Thyroid gland (tissue), 4 donors: Measurements from ENCODE around the gene LILRA2.

Experiments
- POLR2A ChIP-seq, 2 donors: fragments of 450-650 bp; IDR thresholded peaks; one replicate each; pipeline ENCODE4 v1.6.1; 2017; ENCODE audit warnings: antibody characterized with exemption in 2 of 2, mild to moderate bottlenecking in 2 of 2, moderate library complexity in 1 of 2
- TF ChIP-seq, protein P1 (sequence below), 6 experiments: fragments of 200-600 bp in 3 of 6; fragments of 450-650 bp in 3 of 6; sonication (generic) in 3 of 6; IDR thresholded peaks; one replicate each; pipeline ENCODE4 v1.5.1; 2016 to 2019; ENCODE audit warnings: antibody characterized with exemption in 6 of 6, mild to moderate bottlenecking in 2 of 6, inconsistent platforms in 1 of 6, moderate library complexity in 1 of 6

DNA sequence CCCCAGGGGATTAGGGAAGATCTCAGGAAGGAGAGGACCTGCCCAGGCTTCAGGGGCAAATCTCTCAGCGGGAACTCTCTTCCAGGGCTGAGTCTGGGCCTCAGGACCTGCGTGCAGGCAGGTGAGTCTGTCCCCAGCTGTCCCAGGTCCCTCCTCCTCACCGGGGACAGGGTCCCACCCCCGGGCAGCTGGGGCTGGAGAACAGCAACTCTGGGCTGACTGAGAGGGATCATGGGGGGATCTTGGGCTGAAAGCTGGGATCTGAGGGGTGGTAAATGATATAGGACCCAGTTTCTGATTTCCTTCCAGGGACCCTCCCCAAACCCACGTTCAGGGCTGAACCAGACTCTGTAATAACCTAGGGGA lies 34.2 kb downstream of the LILRA2 start:
- TF ChIP-seq, protein P1, sequence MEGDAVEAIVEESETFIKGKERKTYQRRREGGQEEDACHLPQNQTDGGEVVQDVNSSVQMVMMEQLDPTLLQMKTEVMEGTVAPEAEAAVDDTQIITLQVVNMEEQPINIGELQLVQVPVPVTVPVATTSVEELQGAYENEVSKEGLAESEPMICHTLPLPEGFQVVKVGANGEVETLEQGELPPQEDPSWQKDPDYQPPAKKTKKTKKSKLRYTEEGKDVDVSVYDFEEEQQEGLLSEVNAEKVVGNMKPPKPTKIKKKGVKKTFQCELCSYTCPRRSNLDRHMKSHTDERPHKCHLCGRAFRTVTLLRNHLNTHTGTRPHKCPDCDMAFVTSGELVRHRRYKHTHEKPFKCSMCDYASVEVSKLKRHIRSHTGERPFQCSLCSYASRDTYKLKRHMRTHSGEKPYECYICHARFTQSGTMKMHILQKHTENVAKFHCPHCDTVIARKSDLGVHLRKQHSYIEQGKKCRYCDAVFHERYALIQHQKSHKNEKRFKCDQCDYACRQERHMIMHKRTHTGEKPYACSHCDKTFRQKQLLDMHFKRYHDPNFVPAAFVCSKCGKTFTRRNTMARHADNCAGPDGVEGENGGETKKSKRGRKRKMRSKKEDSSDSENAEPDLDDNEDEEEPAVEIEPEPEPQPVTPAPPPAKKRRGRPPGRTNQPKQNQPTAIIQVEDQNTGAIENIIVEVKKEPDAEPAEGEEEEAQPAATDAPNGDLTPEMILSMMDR (IDR thresholded peaks at IDR 0.05), result no peak
- no peak for TF ChIP-seq POLR2A (IDR thresholded peaks at IDR 0.05)
